Neural crest cell (in vitro differentiated cells): ENCODE measurements around the gene HHATL. TPM values are rescaled to one million over a fixed set of nuclear protein-coding genes. Genes with fewer than 3 reads are reported as not detected.

Experiments used
- DNase-seq: peaks from one replicate; pipeline ENCODE4 v3.0.0; 2021; ENCODE audit warnings: low read depth, mixed read lengths, low spot score
- H3K27ac Mint-ChIP-seq: one replicate; pipeline ENCODE4 v1.8.0; 2021; ENCODE audit warnings: mild to moderate bottlenecking, mixed read lengths; ENCODE audit not compliant: unreplicated experiment
- H3K27me3 Mint-ChIP-seq: 2 replicates; pipeline ENCODE4 v1.8.0; 2021; ENCODE audit warnings: low read depth, mild to moderate bottlenecking, mixed read lengths
- H3K36me3 Mint-ChIP-seq: 2 replicates; pipeline ENCODE4 v1.8.0; 2021; ENCODE audit warnings: low read depth, mild to moderate bottlenecking, mixed read lengths
- H3K4me1 Mint-ChIP-seq: 2 replicates; pipeline ENCODE4 v1.8.0; 2021; ENCODE audit warnings: mixed read lengths
- H3K4me3 Mint-ChIP-seq: one replicate; pipeline ENCODE4 v1.8.0; 2021; ENCODE audit warnings: mild to moderate bottlenecking, mixed read lengths
- H3K9me3 Mint-ChIP-seq: 2 replicates; pipeline ENCODE4 v1.8.0; 2021; ENCODE audit warnings: mixed read lengths
- total RNA-seq: library from RNA; stranded (reverse); gene quantifications from 2 replicates; pipeline ENCODE4 v1.2.1, GENCODE V29; 2021
- TF ChIP-seq, protein P1 (sequence below): fragments of 200-600 bp; sonication (generic); conservative IDR thresholded peaks from 2 replicates; pipeline ENCODE4 v1.5.0; 2021; ENCODE audit warnings: antibody characterized with exemption, mild to moderate bottlenecking

HHATL gene
- total RNA-seq, 1 donor from 2014 or later = not detected

DNA sequence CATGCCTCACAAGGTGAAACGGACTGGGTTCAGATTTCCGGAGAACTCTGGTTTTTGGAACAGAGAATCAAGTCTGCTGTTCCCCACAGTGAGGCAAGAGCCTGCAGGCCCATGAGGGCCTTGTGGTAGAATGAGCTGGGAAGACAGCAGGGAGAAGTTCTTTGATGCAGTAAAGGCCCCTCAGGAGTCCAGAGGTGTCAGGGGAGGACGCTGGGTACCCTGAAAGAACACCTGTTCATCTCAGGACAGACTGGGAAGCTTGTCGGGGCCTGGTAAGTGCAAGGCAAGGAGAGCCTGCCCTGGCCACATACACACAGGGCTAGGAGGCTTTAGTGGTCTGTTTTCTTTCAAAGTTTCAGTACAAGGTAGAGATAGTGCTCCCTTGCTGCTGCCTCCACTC lies 52.8 kb downstream of the HHATL start:
- H3K27ac Mint-ChIP-seq = no peak overlapping the region
- no peaks in the 10 kb centered on the region for H3K27me3 Mint-ChIP-seq
- H3K9me3 Mint-ChIP-seq = no peaks in the 10 kb centered on the region
- H3K4me1 Mint-ChIP-seq = peaks cover 25% of the 10 kb centered on the region
- peak overlapping the region; percentile 34 for H3K4me3 Mint-ChIP-seq
- TF ChIP-seq, protein P1, sequence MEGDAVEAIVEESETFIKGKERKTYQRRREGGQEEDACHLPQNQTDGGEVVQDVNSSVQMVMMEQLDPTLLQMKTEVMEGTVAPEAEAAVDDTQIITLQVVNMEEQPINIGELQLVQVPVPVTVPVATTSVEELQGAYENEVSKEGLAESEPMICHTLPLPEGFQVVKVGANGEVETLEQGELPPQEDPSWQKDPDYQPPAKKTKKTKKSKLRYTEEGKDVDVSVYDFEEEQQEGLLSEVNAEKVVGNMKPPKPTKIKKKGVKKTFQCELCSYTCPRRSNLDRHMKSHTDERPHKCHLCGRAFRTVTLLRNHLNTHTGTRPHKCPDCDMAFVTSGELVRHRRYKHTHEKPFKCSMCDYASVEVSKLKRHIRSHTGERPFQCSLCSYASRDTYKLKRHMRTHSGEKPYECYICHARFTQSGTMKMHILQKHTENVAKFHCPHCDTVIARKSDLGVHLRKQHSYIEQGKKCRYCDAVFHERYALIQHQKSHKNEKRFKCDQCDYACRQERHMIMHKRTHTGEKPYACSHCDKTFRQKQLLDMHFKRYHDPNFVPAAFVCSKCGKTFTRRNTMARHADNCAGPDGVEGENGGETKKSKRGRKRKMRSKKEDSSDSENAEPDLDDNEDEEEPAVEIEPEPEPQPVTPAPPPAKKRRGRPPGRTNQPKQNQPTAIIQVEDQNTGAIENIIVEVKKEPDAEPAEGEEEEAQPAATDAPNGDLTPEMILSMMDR = no peak
- no peak for DNase-seq
- H3K36me3 Mint-ChIP-seq = peaks cover 12% of the 10 kb centered on the region

DNA sequence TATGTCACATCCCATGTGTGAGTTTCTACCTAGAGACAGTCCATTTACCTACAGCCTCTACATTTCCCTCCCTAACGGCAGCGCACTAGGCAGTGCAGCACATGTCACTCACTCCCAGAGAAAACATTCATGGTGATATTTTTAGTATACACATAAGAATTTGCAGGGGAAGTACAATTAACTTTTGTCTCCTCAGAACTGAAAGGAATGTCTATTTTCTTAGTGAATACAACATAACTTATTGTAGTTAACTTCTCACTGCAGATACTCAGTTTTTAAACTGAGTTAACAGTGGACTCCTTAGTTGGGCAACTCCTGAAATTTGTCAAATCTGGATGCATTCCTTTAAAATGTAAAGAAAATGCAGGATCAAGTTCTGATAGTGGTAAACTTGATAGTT lies 53.6 kb downstream of the HHATL start:
- peak overlapping the region; percentile 13 for H3K4me3 Mint-ChIP-seq
- no peaks in the 10 kb centered on the region for H3K27me3 Mint-ChIP-seq
- no peaks in the 10 kb centered on the region for H3K9me3 Mint-ChIP-seq
- H3K27ac Mint-ChIP-seq = no peak overlapping the region
- H3K4me1 Mint-ChIP-seq = peaks cover 25% of the 10 kb centered on the region
- TF ChIP-seq, protein P1 = no peak
- H3K36me3 Mint-ChIP-seq = peaks cover 16% of the 10 kb centered on the region
- no peak for DNase-seq

DNA sequence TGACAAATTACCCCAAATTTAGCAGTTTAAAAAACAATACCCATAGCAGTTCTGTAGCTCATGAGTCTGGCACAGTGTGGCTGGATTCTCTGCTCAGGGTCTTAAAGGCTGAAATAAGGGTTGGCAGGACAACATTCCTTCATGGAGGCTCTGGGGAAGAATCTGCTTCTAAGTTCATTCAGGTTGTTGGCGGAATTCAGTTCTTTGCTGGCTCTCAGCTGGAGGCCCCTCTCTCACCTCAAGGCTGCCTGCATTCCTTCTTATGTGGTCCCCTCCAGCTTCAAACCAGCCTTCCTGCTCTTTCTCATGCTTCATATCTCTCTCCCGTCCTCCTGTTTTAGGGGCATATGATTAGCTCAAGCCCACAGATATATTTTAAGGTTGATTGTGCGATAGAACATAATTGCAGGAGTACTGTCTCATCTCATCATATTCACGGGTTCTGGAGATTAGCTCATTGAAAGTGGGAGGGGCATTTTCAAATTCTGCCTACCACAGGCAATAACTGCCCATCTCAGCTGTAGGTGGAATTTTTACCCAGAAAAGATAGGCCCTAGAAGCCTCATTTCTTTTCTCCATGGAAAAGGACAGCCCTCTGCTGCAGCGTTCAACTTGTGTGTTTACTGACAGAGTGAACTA lies 54.7 kb downstream of the HHATL start:
- H3K27me3 Mint-ChIP-seq = no peaks in the 10 kb centered on the region
- no peak overlapping the region for H3K4me3 Mint-ChIP-seq
- no peaks in the 10 kb centered on the region for H3K9me3 Mint-ChIP-seq
- peak overlapping the region; percentile 14 for H3K27ac Mint-ChIP-seq
- DNase-seq = no peak
- peaks cover 20% of the 10 kb centered on the region for H3K4me1 Mint-ChIP-seq
- TF ChIP-seq, protein P1 = no peak
- H3K36me3 Mint-ChIP-seq = peaks cover 16% of the 10 kb centered on the region

Other genes starting within 250 kb of the HHATL start
- gene VIPR1, start 200.2 kb downstream of the HHATL start, total RNA-seq = 0.63 TPM in 1 of 2 replicates, not detected in the other
- 46.6 and 47.8 TPM in 2 replicates for gene SEC22C, start 120.8 kb downstream of the HHATL start, total RNA-seq
- 50.4 and 50.5 TPM in 2 replicates for gene SS18L2, start 111.9 kb downstream of the HHATL start, total RNA-seq
- gene NKTR, start 102.1 kb downstream of the HHATL start, total RNA-seq = 95.0 and 95.2 TPM in 2 replicates
- 6.6 and 7.3 TPM in 2 replicates for gene ZBTB47, start 49.1 kb downstream of the HHATL start, total RNA-seq
- gene KLHL40, start 17.3 kb downstream of the HHATL start, total RNA-seq = not detected in 2 replicates
- 1.5 and 2.0 TPM in 2 replicates for gene CCDC13, start 70.5 kb upstream of the HHATL start, total RNA-seq
- 82.4 and 85.2 TPM in 2 replicates for gene HIGD1A, start 101.7 kb upstream of the HHATL start, total RNA-seq
- 0.20 and 0.56 TPM in 2 replicates for gene ACKR2, start 106.6 kb upstream of the HHATL start, total RNA-seq
- gene CYP8B1, start 173.1 kb upstream of the HHATL start, total RNA-seq = not detected in 2 replicates
- gene ZNF662, start 203.3 kb upstream of the HHATL start, total RNA-seq = not detected in 2 replicates